Mesenchymal stem cell (in vitro differentiated cells and primary cell): ENCODE data around the gene AGR3.

Experiments used
- DNase-seq: peaks from one replicate; pipeline ENCODE4 v3.0.0-alpha.2; 2013
- H2AFZ ChIP-seq: one replicate; pipeline ENCODE4 v1.6.1; 2013; ENCODE audit warnings: low read depth, mild to moderate bottlenecking, control low read depth, inconsistent platforms, low read length, moderate library complexity
- H2AK5ac ChIP-seq: 2 replicates; pipeline ENCODE4 v1.6.1; 2013; ENCODE audit warnings: low read length, moderate library complexity, mild to moderate bottlenecking, inconsistent platforms; ENCODE audit not compliant: severe bottlenecking
- H2BK120ac ChIP-seq: one replicate; pipeline ENCODE4 v1.6.1; 2013; ENCODE audit warnings: low read depth, mild to moderate bottlenecking, inconsistent platforms, low read length, moderate library complexity
- H2BK12ac ChIP-seq, 2 experiments: one replicate each; pipeline ENCODE4 v1.6.1; 2013; ENCODE audit warnings: inconsistent platforms in 2 of 2, low read length in 2 of 2, mild to moderate bottlenecking in 2 of 2, moderate library complexity in 2 of 2, control low read depth in 1 of 2
- H2BK15ac ChIP-seq: one replicate; pipeline ENCODE4 v1.6.1; 2013; ENCODE audit warnings: mild to moderate bottlenecking, low read depth, inconsistent platforms; ENCODE audit not compliant: poor library complexity, severe bottlenecking
- H2BK5ac ChIP-seq: 2 replicates; pipeline ENCODE4 v1.6.1; 2013; ENCODE audit warnings: low read depth, mild to moderate bottlenecking, low read length, control low read depth, inconsistent platforms; ENCODE audit not compliant: poor library complexity, severe bottlenecking
- H3K14ac ChIP-seq, 2 experiments: one replicate each; pipeline ENCODE4 v1.6.1; 2013; ENCODE audit warnings: inconsistent platforms in 2 of 2, low read length in 2 of 2, control low read depth in 1 of 2, mild to moderate bottlenecking in 1 of 2, moderate library complexity in 1 of 2
- H3K18ac ChIP-seq, 2 experiments: one replicate each; pipeline ENCODE4 v1.6.1; 2013; ENCODE audit warnings: inconsistent platforms in 2 of 2, low read length in 2 of 2, control low read depth in 1 of 2, low read depth in 1 of 2, mild to moderate bottlenecking in 1 of 2
- H3K23ac ChIP-seq, 2 experiments: one replicate each; pipeline ENCODE4 v1.6.1; 2013; ENCODE audit warnings: inconsistent platforms in 2 of 2, low read length in 2 of 2, mild to moderate bottlenecking in 2 of 2, moderate library complexity in 2 of 2, control low read depth in 1 of 2
- H3K27ac ChIP-seq: 2 replicates; pipeline ENCODE4 v1.5.1; 2013; ENCODE audit warnings: mild to moderate bottlenecking, moderate library complexity, low read length, control low read depth, inconsistent platforms; ENCODE audit not compliant: poor library complexity, severe bottlenecking
- H3K27me3 ChIP-seq, 2 experiments: 2 replicates each; pipeline versions ENCODE4 v1.6.1 to v1.7.0; 2013; ENCODE audit warnings: low read length in 2 of 2, mild to moderate bottlenecking in 2 of 2, moderate library complexity in 2 of 2, control low read depth in 1 of 2, inconsistent platforms in 1 of 2; ENCODE audit not compliant: control insufficient read depth in 1 of 2, insufficient read depth in 1 of 2
- H3K36me3 ChIP-seq, 2 experiments: 2 replicates each; pipeline versions ENCODE4 v1.6.1 to v1.7.0; 2013; ENCODE audit warnings: low read length in 2 of 2, control low read depth in 1 of 2, inconsistent platforms in 1 of 2, low read depth in 1 of 2, mild to moderate bottlenecking in 1 of 2; ENCODE audit not compliant: insufficient read depth in 2 of 2, control insufficient read depth in 1 of 2
- H3K4ac ChIP-seq, 2 experiments: one replicate each; pipeline ENCODE4 v1.6.1; 2013; ENCODE audit warnings: inconsistent platforms in 2 of 2, low read length in 2 of 2, mild to moderate bottlenecking in 2 of 2, moderate library complexity in 2 of 2, control low read depth in 1 of 2, low read depth in 1 of 2
- H3K4me1 ChIP-seq: 2 replicates; pipeline ENCODE4 v1.6.1; 2013; ENCODE audit warnings: low read depth, low read length, control low read depth; ENCODE audit not compliant: control insufficient read depth, insufficient read depth
- H3K4me2 ChIP-seq: 2 replicates; pipeline ENCODE4 v1.6.1; 2013; ENCODE audit warnings: low read length, mild to moderate bottlenecking, inconsistent platforms; ENCODE audit not compliant: poor library complexity, severe bottlenecking
- H3K4me3 ChIP-seq, 2 experiments: 2 replicates each; pipeline versions ENCODE4 v1.5.1 to v1.7.0; 2013; ENCODE audit warnings: low read length in 2 of 2, mild to moderate bottlenecking in 2 of 2, control low read depth in 1 of 2, low read depth in 1 of 2; ENCODE audit not compliant: insufficient read depth in 1 of 2
- H3K79me1 ChIP-seq: replicated peaks from 2 replicates; pipeline ENCODE4 v1.6.1; 2013; ENCODE audit warnings: mild to moderate bottlenecking, control low read depth, low read length, inconsistent platforms; ENCODE audit not compliant: poor library complexity, severe bottlenecking
- H3K9ac ChIP-seq: 2 replicates; pipeline ENCODE4 v1.7.0; 2013; ENCODE audit warnings: mild to moderate bottlenecking, low read length, moderate library complexity
- H3K9me3 ChIP-seq: 2 replicates; pipeline ENCODE4 v1.7.0; 2013; ENCODE audit warnings: mild to moderate bottlenecking, low read length; ENCODE audit not compliant: control insufficient read depth
- H4K8ac ChIP-seq: one replicate; pipeline ENCODE4 v1.6.1; 2013; ENCODE audit warnings: inconsistent platforms, mild to moderate bottlenecking, low read length, moderate library complexity
- H4K91ac ChIP-seq: one replicate; pipeline ENCODE4 v1.6.1; 2013; ENCODE audit warnings: mild to moderate bottlenecking, low read length, inconsistent platforms
- WGBS: methylation state at CpG from one replicate; pipeline ENCODE4 v1.1.7; 2013; ENCODE audit warnings: mixed read lengths; 5-methylcytosine and 5-hydroxymethylcytosine counted together

Gene AGR3

GRCh38 chr7:16812542-16813231 lies 69.1 kb downstream of the AGR3 start:
- Histone ChIP-seq H2AK5ac (no peak overlapping the region), H2AFZ (no peak overlapping the region), H3K4me3 (no peak overlapping the region), H3K36me3 (no peaks in the 10 kb centered on the region), H3K4ac (no peak overlapping the region), H2BK15ac (no peak overlapping the region), H4K91ac (no peak overlapping the region), H2BK5ac (no peak overlapping the region), H2BK12ac (no peak overlapping the region), H3K9me3 (no peaks in the 10 kb centered on the region), H3K18ac (no peak overlapping the region), H3K4me2 (no peak overlapping the region), H3K9ac (no peak overlapping the region), H3K4me1 (no peaks in the 10 kb centered on the region), H3K23ac (no peak overlapping the region), H4K8ac (no peak overlapping the region), H3K14ac (no peak overlapping the region), H3K27ac (no peak overlapping the region), H3K27me3 (no peaks in the 10 kb centered on the region), H3K79me1 (no peaks in the 10 kb centered on the region), H2BK120ac (no peak overlapping the region)
- DNase-seq: no peak
- 100% methylated on average over 1 of the region's 4 CpGs for WGBS

GRCh38 chr7:16811551-16811950 lies 70.2 kb downstream of the AGR3 start:
- Histone ChIP-seq H3K4me2 (no peak overlapping the region), H2BK5ac (no peak overlapping the region), H3K9ac (no peak overlapping the region), H2BK120ac (no peak overlapping the region), H3K4ac (no peak overlapping the region), H3K9me3 (no peaks in the 10 kb centered on the region), H2AK5ac (no peak overlapping the region), H4K8ac (no peak overlapping the region), H3K4me3 (no peak overlapping the region), H3K36me3 (no peaks in the 10 kb centered on the region), H3K4me1 (no peaks in the 10 kb centered on the region), H3K18ac (no peak overlapping the region), H3K27me3 (no peaks in the 10 kb centered on the region), H3K14ac (no peak overlapping the region), H2BK15ac (no peak overlapping the region), H2AFZ (no peak overlapping the region), H4K91ac (no peak overlapping the region), H3K27ac (no peak overlapping the region), H2BK12ac (no peak overlapping the region), H3K79me1 (no peaks in the 10 kb centered on the region), H3K23ac (no peak overlapping the region)
- 20% methylated on average over 1 of the region's 2 CpGs for WGBS
- peak; percentile 73 for DNase-seq

- Histone ChIP-seq H4K91ac (no peak overlapping the region), H4K8ac (no peak overlapping the region), H2BK5ac (no peak overlapping the region), H2BK12ac (no peak overlapping the region), H3K27ac (no peak overlapping the region), H3K4ac (no peak overlapping the region), H3K9ac (no peak overlapping the region), H2AFZ (no peak overlapping the region), H3K36me3 (no peaks in the 10 kb centered on the region), H3K14ac (no peak overlapping the region), H3K79me1 (no peaks in the 10 kb centered on the region), H3K4me3 (no peak overlapping the region), H3K27me3 (no peaks in the 10 kb centered on the region), H3K18ac (no peak overlapping the region), H3K4me2 (no peak overlapping the region), H3K9me3 (no peaks in the 10 kb centered on the region), H2BK120ac (no peak overlapping the region), H2AK5ac (no peak overlapping the region), H2BK15ac (no peak overlapping the region), H3K23ac (no peak overlapping the region), H3K4me1 (no peaks in the 10 kb centered on the region)
- WGBS: 98% methylated on average over 5 of the region's 5 CpGs
- no peak for DNase-seq
Measured at GRCh38 chr7:16810573-16810972, 71.2 kb downstream of the AGR3 start.

- Histone ChIP-seq H3K14ac (no peak overlapping the region), H3K27ac (no peak overlapping the region)
- WGBS: 78% methylated on average over 1 of the region's 2 CpGs
Measured at GRCh38 chr7:16810112-16810511, 71.7 kb downstream of the AGR3 start.

More at GRCh38 chr7:16810112-16810511, 71.7 kb downstream of the AGR3 start:
- Histone ChIP-seq H2BK5ac (no peak overlapping the region), H2BK12ac (no peak overlapping the region), H4K8ac (no peak overlapping the region), H3K36me3 (no peaks in the 10 kb centered on the region), H3K9ac (no peak overlapping the region), H4K91ac (no peak overlapping the region), H3K27me3 (no peaks in the 10 kb centered on the region), H3K9me3 (no peaks in the 10 kb centered on the region), H2AFZ (no peak overlapping the region), H3K4me3 (no peak overlapping the region), H3K4me1 (no peaks in the 10 kb centered on the region), H3K23ac (no peak overlapping the region), H2AK5ac (no peak overlapping the region), H3K18ac (no peak overlapping the region), H2BK120ac (no peak overlapping the region), H3K4ac (no peak overlapping the region), H3K79me1 (no peaks in the 10 kb centered on the region), H2BK15ac (no peak overlapping the region), H3K4me2 (no peak overlapping the region)
- DNase-seq: no peak
